ENCODE results near the gene FOLR2.
"Not testable (repeated sequence)": the region's sequence is repeated elsewhere in the genome, so short reads cannot be mapped to it uniquely, and the experiment has no call there.

The FOLR2 gene

DNA sequence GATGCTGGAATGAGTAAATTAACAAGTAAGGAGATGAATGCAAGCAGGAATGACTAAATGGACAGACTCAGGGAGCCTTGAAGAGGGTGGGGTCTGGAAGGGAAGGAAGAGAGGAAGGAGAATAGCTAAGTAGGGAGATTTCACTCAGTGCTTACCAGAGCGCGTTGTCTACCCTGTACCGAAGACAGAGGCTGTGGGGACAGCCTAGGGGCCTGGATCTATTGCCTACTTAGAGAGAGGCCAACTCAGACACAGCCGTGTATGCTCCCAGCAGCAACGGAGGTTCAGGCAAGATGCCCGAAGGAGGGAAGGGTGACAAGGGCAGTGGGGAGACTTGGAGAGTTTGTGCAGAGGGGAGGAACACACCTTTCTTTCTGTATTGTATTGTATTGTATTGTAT lies at the start of gene FOLR2:
Gene FOLR2, plus strand, starts transcription at position 157 of the 400 bp plus-strand sequence. CDS start 1,791 bp downstream, outside the sequence.
- no peak for DNase-seq (ENCODE audit: extremely low read depth, low read depth)
- no peak within 1 kb of the TSS for H3K4me3 ChIP-seq (replicated peaks; ENCODE audit: low read depth, low read length)
- TF ChIP-seq, protein P1, sequence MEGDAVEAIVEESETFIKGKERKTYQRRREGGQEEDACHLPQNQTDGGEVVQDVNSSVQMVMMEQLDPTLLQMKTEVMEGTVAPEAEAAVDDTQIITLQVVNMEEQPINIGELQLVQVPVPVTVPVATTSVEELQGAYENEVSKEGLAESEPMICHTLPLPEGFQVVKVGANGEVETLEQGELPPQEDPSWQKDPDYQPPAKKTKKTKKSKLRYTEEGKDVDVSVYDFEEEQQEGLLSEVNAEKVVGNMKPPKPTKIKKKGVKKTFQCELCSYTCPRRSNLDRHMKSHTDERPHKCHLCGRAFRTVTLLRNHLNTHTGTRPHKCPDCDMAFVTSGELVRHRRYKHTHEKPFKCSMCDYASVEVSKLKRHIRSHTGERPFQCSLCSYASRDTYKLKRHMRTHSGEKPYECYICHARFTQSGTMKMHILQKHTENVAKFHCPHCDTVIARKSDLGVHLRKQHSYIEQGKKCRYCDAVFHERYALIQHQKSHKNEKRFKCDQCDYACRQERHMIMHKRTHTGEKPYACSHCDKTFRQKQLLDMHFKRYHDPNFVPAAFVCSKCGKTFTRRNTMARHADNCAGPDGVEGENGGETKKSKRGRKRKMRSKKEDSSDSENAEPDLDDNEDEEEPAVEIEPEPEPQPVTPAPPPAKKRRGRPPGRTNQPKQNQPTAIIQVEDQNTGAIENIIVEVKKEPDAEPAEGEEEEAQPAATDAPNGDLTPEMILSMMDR (IDR thresholded peaks at IDR 0.05; ENCODE audit: low read depth, low read length, missing control alignments) = no peak

DNA sequence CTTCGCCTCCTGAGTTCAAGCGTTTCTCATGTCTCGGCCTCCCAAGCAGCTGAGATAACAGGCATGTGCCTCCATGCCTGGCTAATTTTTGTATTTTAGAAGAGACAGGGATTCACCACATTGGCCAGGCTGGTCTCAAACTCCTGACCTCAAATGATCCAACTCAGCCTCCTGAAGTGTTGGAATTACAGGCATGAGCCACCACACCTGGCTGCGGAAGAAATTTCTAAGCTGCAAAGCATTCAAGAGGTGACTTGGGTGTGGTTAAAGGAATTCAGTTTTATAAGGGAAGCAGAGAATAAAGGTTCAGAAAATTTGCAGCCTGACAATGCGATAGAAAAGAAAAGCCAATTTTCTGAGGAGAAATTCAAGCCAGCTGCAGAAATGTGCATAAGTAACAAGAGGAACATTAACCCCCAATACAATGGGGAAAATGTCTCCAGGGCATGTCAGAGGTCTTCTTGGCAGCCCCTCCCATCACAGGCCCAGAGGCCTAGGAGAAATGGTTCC lies 47.5 kb upstream of the FOLR2 start:
- not testable (repeated sequence) for H3K4me3 ChIP-seq (replicated peaks; ENCODE audit: low read depth, low read length); DNase-seq (ENCODE audit: extremely low read depth, low read depth)

DNA sequence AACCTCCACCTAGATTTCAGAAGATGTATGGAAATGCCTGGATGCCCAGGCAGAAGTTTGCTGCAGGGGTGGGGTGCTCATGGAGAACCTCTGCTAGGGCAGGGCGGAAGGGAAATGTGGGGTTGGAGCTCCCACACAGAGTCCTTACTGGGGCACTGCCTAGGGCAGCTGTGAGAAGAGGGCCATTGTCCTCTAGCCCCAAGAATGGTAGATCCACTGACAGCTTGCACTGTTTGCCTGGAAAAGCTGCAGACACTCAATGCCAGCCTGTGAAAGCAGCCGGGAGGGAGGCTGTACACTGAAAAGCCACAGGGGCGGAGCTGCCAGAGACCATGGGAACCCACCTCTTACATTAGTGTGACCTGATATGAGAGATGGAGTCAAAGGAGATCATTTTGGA lies 46.8 kb upstream of the FOLR2 start:
- H3K4me3 ChIP-seq (replicated peaks; ENCODE audit: low read depth, low read length); DNase-seq (ENCODE audit: extremely low read depth, low read depth): not testable (repeated sequence)

DNA sequence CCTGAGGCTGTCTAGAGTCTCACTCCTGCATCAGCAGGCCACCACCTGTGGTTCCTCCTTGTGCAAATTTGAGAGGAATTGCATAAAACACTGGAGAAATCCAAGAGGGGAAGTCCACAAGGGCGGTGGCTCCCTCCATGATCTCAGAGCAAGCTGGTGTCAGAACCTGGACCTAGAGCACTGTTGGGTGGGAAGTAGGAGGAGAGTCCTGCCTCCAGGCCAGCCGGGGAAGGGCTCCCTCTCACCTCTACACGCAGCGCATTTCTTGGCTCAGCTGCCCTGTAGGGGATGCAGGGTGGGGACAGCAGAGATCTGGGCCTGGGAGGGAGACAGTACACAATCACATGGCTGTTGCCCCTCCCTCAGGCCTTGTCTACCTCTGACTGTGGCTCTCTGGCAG lies 44.6 kb upstream of the FOLR2 start:
- not testable (repeated sequence) for DNase-seq (ENCODE audit: extremely low read depth, low read depth); H3K4me3 ChIP-seq (replicated peaks; ENCODE audit: low read depth, low read length)

DNA sequence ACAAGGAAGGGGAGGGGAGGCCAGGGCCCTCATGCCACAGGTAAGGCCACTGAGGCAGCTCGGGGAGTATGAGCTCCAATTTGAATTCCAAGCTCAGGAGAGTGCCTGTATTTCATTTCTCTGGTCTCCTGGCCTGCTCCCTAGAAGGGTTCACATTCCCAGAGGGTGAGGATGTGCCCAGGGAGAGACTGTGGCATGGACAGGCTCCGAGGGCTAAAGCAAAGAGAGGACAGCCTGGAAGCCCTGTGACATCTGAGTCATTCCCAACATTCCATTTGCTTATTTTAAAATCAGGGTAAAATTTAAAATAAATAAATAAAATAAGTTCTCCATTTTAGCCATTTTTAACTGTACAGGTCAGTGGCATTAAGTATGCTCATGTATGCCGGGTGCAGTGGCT lies 43.3 kb upstream of the FOLR2 start:
- TF ChIP-seq, protein P1 (IDR thresholded peaks at IDR 0.05; ENCODE audit: low read depth, low read length, missing control alignments) = no peak
- DNase-seq (ENCODE audit: extremely low read depth, low read depth) = no peak

DNA sequence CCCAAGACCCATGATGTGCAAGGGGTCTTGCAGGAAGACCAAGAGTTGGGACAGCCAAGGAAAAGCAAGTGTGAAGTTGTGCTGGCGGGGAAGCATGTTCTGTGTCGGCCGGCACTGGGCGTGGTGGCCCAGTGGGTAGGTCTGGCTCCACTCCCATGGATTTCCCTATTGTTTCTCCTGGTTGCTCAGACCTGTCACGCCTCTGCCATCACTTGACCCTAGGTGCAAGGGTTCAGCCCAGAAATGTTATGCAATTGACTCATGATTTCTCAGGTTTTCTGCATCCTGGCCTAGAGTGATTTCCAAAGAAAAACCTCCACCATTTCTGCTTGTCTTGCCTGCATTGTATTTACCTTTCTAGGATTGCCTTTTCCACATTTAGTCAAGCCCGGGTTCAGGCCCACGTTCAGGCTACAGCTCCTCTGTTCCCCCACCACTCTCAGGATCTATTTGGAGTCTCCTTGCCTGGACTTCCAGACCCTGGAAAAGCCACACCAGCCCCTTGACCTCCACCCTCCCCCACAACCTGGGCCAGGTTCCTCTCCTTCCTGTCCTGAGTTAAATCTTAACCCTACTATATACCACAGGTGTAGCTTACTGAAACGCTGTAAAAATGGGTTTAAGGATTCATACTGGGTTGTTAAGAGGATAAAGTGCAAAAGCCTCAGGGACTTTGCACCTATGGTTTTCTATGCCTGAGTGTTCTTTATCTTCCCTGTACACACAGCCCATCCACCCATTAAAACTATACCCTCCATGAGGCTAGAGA lies 42.1 kb upstream of the FOLR2 start:
- no peak for DNase-seq (ENCODE audit: extremely low read depth, low read depth)
- TF ChIP-seq, protein P1 (IDR thresholded peaks at IDR 0.05; ENCODE audit: low read depth, low read length, missing control alignments) = no peak
- no peak overlapping the region for H3K4me3 ChIP-seq (replicated peaks; ENCODE audit: low read depth, low read length)

More for the DNA sequence above, 43.3 kb upstream of the FOLR2 start:
- no peak overlapping the region for H3K4me3 ChIP-seq (replicated peaks; ENCODE audit: low read depth, low read length)

DNA sequence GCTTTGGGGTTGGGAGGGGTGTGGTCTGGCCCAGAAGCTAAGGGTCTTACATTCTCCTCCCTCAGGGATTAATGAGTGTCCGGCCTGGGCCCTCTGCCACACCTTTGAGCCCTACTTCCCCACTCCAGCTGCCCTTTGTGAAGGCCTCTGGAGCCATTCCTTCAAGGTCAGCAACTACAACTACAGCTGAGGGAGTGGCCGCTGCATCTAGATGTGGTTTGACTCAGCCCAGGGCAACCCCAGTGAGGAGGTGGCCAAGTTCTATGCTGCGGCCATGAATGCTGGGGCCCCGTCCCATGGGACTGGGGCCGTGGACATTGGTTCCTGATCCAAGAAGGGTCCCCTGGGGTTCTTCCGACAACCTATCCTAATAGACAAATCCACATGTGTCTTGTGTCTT lies 38.9 kb upstream of the FOLR2 start:
- DNase-seq (ENCODE audit: extremely low read depth, low read depth) = no peak
- no peak overlapping the region for H3K4me3 ChIP-seq (replicated peaks; ENCODE audit: low read depth, low read length)
- TF ChIP-seq, protein P1 (IDR thresholded peaks at IDR 0.05; ENCODE audit: low read depth, low read length, missing control alignments) = no peak

DNA sequence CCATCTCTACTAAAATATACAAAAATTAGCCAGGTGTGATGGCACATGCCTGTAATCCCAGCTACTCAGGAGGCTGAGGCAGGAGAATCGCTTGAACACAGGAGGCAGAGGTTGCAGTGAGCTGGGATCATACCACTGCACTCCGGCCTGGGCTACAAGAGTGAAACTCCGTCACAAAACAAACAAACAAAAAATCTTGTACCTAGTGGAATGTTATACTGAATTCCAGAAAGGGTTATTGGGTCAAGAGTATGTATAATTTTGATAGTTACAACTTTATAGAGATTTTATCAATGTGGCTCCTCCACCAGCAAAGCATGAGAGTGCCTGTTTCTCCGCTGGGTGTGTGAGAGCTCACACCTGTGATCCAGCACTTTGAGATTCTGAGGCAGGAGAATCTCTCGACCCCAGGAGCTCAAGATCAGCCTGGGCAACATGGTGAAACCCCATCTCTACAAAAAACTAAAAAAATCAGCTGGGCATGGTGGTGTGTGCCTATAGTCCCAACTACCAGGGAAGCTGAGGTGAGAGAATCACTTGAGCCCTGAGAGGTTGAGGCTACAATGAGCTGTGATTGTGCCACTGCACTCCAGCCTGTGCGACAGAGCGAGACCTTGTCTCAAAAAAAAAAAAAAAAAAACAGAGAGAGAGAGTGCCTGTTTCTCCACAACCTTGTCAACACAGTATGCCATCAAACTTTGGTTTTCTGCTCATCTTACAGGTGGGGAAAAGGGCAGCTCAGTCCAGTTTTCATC lies 37.4 kb upstream of the FOLR2 start:
- TF ChIP-seq, protein P1 (IDR thresholded peaks at IDR 0.05; ENCODE audit: low read depth, low read length, missing control alignments) = no peak
- DNase-seq (ENCODE audit: extremely low read depth, low read depth) = no peak

More for the DNA sequence above, 37.4 kb upstream of the FOLR2 start:
- H3K4me3 ChIP-seq (replicated peaks; ENCODE audit: low read depth, low read length) = no peak overlapping the region

Measured in HFF-Myc (cell line).